ENCODE measurements around the gene NUTM1.

DNA sequence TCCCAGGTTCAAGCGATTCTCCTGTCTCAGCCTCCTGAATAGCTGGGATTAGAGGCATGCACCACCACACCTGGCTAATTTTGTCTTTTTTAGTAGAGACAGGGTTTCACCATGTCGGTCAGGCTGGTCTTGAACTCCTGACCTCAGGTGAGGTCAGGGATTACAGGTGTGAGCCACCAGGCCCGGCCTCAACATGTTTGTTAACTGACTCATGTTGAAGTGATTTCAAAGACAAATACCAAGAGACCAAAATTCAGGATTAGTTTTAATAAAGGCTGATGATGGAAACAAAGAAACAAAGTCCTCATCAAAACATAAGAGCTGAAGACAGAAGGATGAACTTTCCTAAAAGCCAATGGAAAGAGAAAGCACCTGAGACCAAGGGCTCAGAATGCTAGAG, 42.1 kb upstream of the NUTM1 start:
- TF ChIP-seq POLR2AphosphoS5 (IDR thresholded peaks at IDR 0.05; ENCODE audit: low read depth, low read length) (no peak), SIN3A (IDR thresholded peaks at IDR 0.05; ENCODE audit: borderline replicate concordance, insufficient read depth, low read length) (no peak), TAF1 (IDR thresholded peaks at IDR 0.05; ENCODE audit: borderline replicate concordance, insufficient read depth, low read length) (no peak)
- TF ChIP-seq, protein P1, sequence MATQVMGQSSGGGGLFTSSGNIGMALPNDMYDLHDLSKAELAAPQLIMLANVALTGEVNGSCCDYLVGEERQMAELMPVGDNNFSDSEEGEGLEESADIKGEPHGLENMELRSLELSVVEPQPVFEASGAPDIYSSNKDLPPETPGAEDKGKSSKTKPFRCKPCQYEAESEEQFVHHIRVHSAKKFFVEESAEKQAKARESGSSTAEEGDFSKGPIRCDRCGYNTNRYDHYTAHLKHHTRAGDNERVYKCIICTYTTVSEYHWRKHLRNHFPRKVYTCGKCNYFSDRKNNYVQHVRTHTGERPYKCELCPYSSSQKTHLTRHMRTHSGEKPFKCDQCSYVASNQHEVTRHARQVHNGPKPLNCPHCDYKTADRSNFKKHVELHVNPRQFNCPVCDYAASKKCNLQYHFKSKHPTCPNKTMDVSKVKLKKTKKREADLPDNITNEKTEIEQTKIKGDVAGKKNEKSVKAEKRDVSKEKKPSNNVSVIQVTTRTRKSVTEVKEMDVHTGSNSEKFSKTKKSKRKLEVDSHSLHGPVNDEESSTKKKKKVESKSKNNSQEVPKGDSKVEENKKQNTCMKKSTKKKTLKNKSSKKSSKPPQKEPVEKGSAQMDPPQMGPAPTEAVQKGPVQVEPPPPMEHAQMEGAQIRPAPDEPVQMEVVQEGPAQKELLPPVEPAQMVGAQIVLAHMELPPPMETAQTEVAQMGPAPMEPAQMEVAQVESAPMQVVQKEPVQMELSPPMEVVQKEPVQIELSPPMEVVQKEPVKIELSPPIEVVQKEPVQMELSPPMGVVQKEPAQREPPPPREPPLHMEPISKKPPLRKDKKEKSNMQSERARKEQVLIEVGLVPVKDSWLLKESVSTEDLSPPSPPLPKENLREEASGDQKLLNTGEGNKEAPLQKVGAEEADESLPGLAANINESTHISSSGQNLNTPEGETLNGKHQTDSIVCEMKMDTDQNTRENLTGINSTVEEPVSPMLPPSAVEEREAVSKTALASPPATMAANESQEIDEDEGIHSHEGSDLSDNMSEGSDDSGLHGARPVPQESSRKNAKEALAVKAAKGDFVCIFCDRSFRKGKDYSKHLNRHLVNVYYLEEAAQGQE (IDR thresholded peaks at IDR 0.05; ENCODE audit: insufficient read depth in 1 of 2, low read depth in 2 of 2, low read length in 2 of 2) = no peak
